Ishikawa (cell line): Measurements from ENCODE around the gene FLVCR2.

Experiments used
- CEBPB ChIP-seq: IDR thresholded peaks from 2 replicates; pipeline ENCODE4 v1.6.1; 2012
- CREB1 ChIP-seq: IDR thresholded peaks from 2 replicates; pipeline ENCODE4 v1.6.1; 2012; ENCODE audit warnings: low read depth
- EGR1 ChIP-seq: IDR thresholded peaks from 2 replicates; pipeline ENCODE4 v1.6.1; 2012
- EP300 ChIP-seq: IDR thresholded peaks from 2 replicates; pipeline ENCODE4 v1.6.1; 2012; ENCODE audit warnings: borderline replicate concordance
- FOXM1 ChIP-seq: IDR thresholded peaks from 2 replicates; pipeline ENCODE4 v1.6.1; 2012; ENCODE audit warnings: low read depth, borderline replicate concordance
- MAX ChIP-seq: IDR thresholded peaks from 2 replicates; pipeline ENCODE4 v1.6.1; 2012
- NFIC ChIP-seq: IDR thresholded peaks from 2 replicates; pipeline ENCODE4 v1.6.1; 2012
- RAD21 ChIP-seq: IDR thresholded peaks from 2 replicates; pipeline ENCODE4 v1.6.1; 2012; ENCODE audit warnings: low read depth
- TAF1 ChIP-seq: IDR thresholded peaks from 2 replicates; pipeline ENCODE4 v1.6.1; 2012; ENCODE audit warnings: low read depth, mild to moderate bottlenecking
- TCF12 ChIP-seq: IDR thresholded peaks from 2 replicates; pipeline ENCODE4 v1.6.1; 2012; ENCODE audit warnings: low read depth
- TEAD4 ChIP-seq: IDR thresholded peaks from 2 replicates; pipeline ENCODE4 v1.6.1; 2012
- USF1 ChIP-seq: IDR thresholded peaks from 2 replicates; pipeline ENCODE4 v1.6.1; 2012
- YY1 ChIP-seq: IDR thresholded peaks from 2 replicates; pipeline ENCODE4 v1.6.1; 2012; ENCODE audit warnings: low read depth
- ZBTB7A ChIP-seq: IDR thresholded peaks from 2 replicates; pipeline ENCODE4 v1.6.1; 2012; ENCODE audit warnings: low read depth
- TF ChIP-seq, protein P1 (sequence below): IDR thresholded peaks from 2 replicates; pipeline ENCODE4 v1.6.1; 2012; ENCODE audit warnings: low read depth, mild to moderate bottlenecking

FLVCR2 gene

GRCh38 chr14:75634848-75635247 is 56.4 kb downstream of the FLVCR2 start:
- peak; percentile 35; the same call in 1 of the 2 replicates for TF ChIP-seq TCF12
- no peak for TF ChIP-seq ZBTB7A
- no peak for TF ChIP-seq EGR1
- no peak for TF ChIP-seq MAX
- TF ChIP-seq CREB1: no peak
- TF ChIP-seq CEBPB: no peak
- TF ChIP-seq NFIC: peak; percentile 58
- peak; percentile 41; the same call in 1 of the 2 replicates for TF ChIP-seq EP300
- TF ChIP-seq TAF1: no peak
- peak; percentile 78 for TF ChIP-seq TEAD4
- TF ChIP-seq, protein P1, sequence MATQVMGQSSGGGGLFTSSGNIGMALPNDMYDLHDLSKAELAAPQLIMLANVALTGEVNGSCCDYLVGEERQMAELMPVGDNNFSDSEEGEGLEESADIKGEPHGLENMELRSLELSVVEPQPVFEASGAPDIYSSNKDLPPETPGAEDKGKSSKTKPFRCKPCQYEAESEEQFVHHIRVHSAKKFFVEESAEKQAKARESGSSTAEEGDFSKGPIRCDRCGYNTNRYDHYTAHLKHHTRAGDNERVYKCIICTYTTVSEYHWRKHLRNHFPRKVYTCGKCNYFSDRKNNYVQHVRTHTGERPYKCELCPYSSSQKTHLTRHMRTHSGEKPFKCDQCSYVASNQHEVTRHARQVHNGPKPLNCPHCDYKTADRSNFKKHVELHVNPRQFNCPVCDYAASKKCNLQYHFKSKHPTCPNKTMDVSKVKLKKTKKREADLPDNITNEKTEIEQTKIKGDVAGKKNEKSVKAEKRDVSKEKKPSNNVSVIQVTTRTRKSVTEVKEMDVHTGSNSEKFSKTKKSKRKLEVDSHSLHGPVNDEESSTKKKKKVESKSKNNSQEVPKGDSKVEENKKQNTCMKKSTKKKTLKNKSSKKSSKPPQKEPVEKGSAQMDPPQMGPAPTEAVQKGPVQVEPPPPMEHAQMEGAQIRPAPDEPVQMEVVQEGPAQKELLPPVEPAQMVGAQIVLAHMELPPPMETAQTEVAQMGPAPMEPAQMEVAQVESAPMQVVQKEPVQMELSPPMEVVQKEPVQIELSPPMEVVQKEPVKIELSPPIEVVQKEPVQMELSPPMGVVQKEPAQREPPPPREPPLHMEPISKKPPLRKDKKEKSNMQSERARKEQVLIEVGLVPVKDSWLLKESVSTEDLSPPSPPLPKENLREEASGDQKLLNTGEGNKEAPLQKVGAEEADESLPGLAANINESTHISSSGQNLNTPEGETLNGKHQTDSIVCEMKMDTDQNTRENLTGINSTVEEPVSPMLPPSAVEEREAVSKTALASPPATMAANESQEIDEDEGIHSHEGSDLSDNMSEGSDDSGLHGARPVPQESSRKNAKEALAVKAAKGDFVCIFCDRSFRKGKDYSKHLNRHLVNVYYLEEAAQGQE: no peak
- no peak for TF ChIP-seq USF1
- no peak for TF ChIP-seq RAD21
- TF ChIP-seq YY1: no peak
- no peak for TF ChIP-seq FOXM1

- TF ChIP-seq RAD21: no peak
- no peak for TF ChIP-seq FOXM1
- no peak for TF ChIP-seq TAF1
- TF ChIP-seq CREB1: no peak
- no peak for TF ChIP-seq TEAD4
- TF ChIP-seq, protein P1: no peak
- no peak for TF ChIP-seq ZBTB7A
- TF ChIP-seq NFIC: no peak
Measured at GRCh38 chr14:75636100-75636692, 57.8 kb downstream of the FLVCR2 start.

- no peak for TF ChIP-seq MAX
- TF ChIP-seq NFIC: no peak
- TF ChIP-seq EGR1: no peak
- TF ChIP-seq RAD21: no peak
- TF ChIP-seq TEAD4: no peak
- TF ChIP-seq CREB1: no peak
- TF ChIP-seq TAF1: no peak
- TF ChIP-seq FOXM1: no peak
- no peak for TF ChIP-seq YY1
- no peak for TF ChIP-seq ZBTB7A
- TF ChIP-seq, protein P1: no peak
- no peak for TF ChIP-seq TCF12
- TF ChIP-seq CEBPB: no peak
Measured at GRCh38 chr14:75640876-75641275, 62.5 kb downstream of the FLVCR2 start.

- TF ChIP-seq USF1 (no peak), RAD21 (no peak), CEBPB (no peak), TEAD4 (no peak), NFIC (no peak), FOXM1 (no peak), EGR1 (no peak), CREB1 (no peak), EP300 (no peak), TAF1 (no peak), TCF12 (no peak), YY1 (no peak), MAX (no peak), ZBTB7A (no peak)
- TF ChIP-seq, protein P1: no peak
Measured at GRCh38 chr14:75643985-75644384, 65.6 kb downstream of the FLVCR2 start.
